Cardiac fibroblast (primary cell): ENCODE data around the gene PKD1L1.

Experiments used
- DNase-seq, 2 donors: peaks; one replicate each; pipeline versions ENCODE4 v3.0.0 to v3.0.0-alpha.2; 2010; ENCODE audit warnings: low read depth in 2 of 2
- H3K4me3 ChIP-seq, 2 donors: replicated peaks in 1 of 2; 1 replicate in 1 of 2; 2 replicates in 1 of 2; pipeline ENCODE4 v1.5.1; 2011; ENCODE audit warnings: low read depth in 2 of 2, low read length in 2 of 2, mild to moderate bottlenecking in 2 of 2, moderate library complexity in 1 of 2
- CTCF ChIP-seq: IDR thresholded peaks from one replicate; pipeline ENCODE4 v1.5.1; 2011; ENCODE audit warnings: low read depth, mild to moderate bottlenecking, low read length, inconsistent platforms

The PKD1L1 gene

GRCh38 chr7:47791682-47792081, 156.6 kb downstream of the PKD1L1 start:
- no peak for TF ChIP-seq CTCF
- no peak overlapping the region for H3K4me3 ChIP-seq
- no peak for DNase-seq

GRCh38 chr7:47788083-47788482, 160.2 kb downstream of the PKD1L1 start:
- no peak overlapping the region for H3K4me3 ChIP-seq
- no peak for DNase-seq
- no peak for TF ChIP-seq CTCF

GRCh38 chr7:47787249-47788069, 160.8 kb downstream of the PKD1L1 start:
- no peak for DNase-seq
- H3K4me3 ChIP-seq: no peak overlapping the region
- no peak for TF ChIP-seq CTCF

- no peak for TF ChIP-seq CTCF
- H3K4me3 ChIP-seq: no peak overlapping the region
- peak; percentile 99 for DNase-seq
These were observed 161.6 kb downstream of the PKD1L1 start for GRCh38 chr7:47786557-47787248.

GRCh38 chr7:47785923-47786556, 162.2 kb downstream of the PKD1L1 start:
- no peak for TF ChIP-seq CTCF
- peak in 1 of 2 donors; percentile 28 for DNase-seq
- no peak overlapping the region for H3K4me3 ChIP-seq

GRCh38 chr7:47783456-47784223, 164.6 kb downstream of the PKD1L1 start:
- TF ChIP-seq CTCF: no peak
- no peak overlapping the region for H3K4me3 ChIP-seq
- DNase-seq: peak; percentile 95 to 97
